Stimulated activated CD4-positive, alpha-beta T cell treated with anti-CD3 and anti-CD28 coated beads, Interleukin-15, amount 100 ng/mL, for 1 hour (primary cell): ENCODE results near the gene DCAF11.
"Not testable (repeated sequence)": the region's sequence is repeated elsewhere in the genome, so short reads cannot be mapped to it uniquely, and the experiment has no call there.

Experiments used
- DNase-seq, 2 donors: peaks; one replicate each; pipeline ENCODE4 v3.0.0-alpha.2; 2020; ENCODE audit warnings: low read depth in 1 of 2, low spot score in 1 of 2

DCAF11 gene

GRCh38 chr14:24095271-24096068 lies 19.1 kb upstream of the DCAF11 start:
- peak in 1 of 2 donors; percentile 48 for DNase-seq

- DNase-seq: no peak
Observed at GRCh38 chr14:24096545-24097181, 17.9 kb upstream of the DCAF11 start.

- DNase-seq: no peak
Observed at GRCh38 chr14:24098229-24098926, 16.2 kb upstream of the DCAF11 start.

- DNase-seq: no peak
Observed at GRCh38 chr14:24098927-24099813, 15.4 kb upstream of the DCAF11 start.

- DNase-seq: no peak
Observed at GRCh38 chr14:24100197-24100981, 14.2 kb upstream of the DCAF11 start.

- DNase-seq: no peak
Observed at GRCh38 chr14:24100982-24101494, 13.5 kb upstream of the DCAF11 start.

GRCh38 chr14:24102357-24103048 lies 12.1 kb upstream of the DCAF11 start:
- DNase-seq: no peak

GRCh38 chr14:24103451-24103850 lies 11.1 kb upstream of the DCAF11 start:
- DNase-seq: no peak

- not testable (repeated sequence) for DNase-seq
Observed at GRCh38 chr14:24105609-24106239, 8.9 kb upstream of the DCAF11 start.

GRCh38 chr14:24106672-24107271 lies 7.8 kb upstream of the DCAF11 start:
- no peak for DNase-seq

- DNase-seq: no peak
Observed at GRCh38 chr14:24108336-24108874, 6.2 kb upstream of the DCAF11 start.

- DNase-seq: no peak
Observed at GRCh38 chr14:24110060-24110459, 4.5 kb upstream of the DCAF11 start.

GRCh38 chr14:24110523-24110922 lies 4.1 kb upstream of the DCAF11 start:
- DNase-seq: no peak

- no peak for DNase-seq
Observed at GRCh38 chr14:24113379-24113800, 1.2 kb upstream of the DCAF11 start.

- peak; percentile 46 to 55 for DNase-seq
Observed at GRCh38 chr14:24113801-24114531, 611 bp upstream of the DCAF11 start.

GRCh38 chr14:24115422-24116127 lies 998 bp downstream of the DCAF11 start:
- DNase-seq: no peak
